ENCODE data around the gene ADAM12.

The ADAM12 gene

GRCh38 chr10:126431816-126432215 lies 43.5 kb upstream of the ADAM12 start:
- no peaks in the 10 kb centered on the region for H3K36me3 ChIP-seq
- DNase-seq, result no peak
- no peaks in the 10 kb centered on the region for H3K9me3 ChIP-seq
- H3K27me3 ChIP-seq, result no peaks in the 10 kb centered on the region
- H3K4me1 ChIP-seq, result no peaks in the 10 kb centered on the region
- H3K4me3 ChIP-seq (ENCODE audit: low read depth, low read length), result no peak overlapping the region
- no peak for TF ChIP-seq CTCF (IDR thresholded peaks at IDR 0.05; ENCODE audit: low read depth, low read length)

GRCh38 chr10:126430512-126430911 lies 42.2 kb upstream of the ADAM12 start:
- H3K4me1 ChIP-seq, result no peaks in the 10 kb centered on the region
- H3K4me3 ChIP-seq (ENCODE audit: low read depth, low read length), result no peak overlapping the region
- no peaks in the 10 kb centered on the region for H3K36me3 ChIP-seq
- H3K9me3 ChIP-seq, result no peaks in the 10 kb centered on the region
- H3K27me3 ChIP-seq, result no peaks in the 10 kb centered on the region
- no peak for TF ChIP-seq CTCF (IDR thresholded peaks at IDR 0.05; ENCODE audit: low read depth, low read length)
- DNase-seq, result no peak

- DNase-seq, result no peak
- Histone ChIP-seq H3K36me3 (no peaks in the 10 kb centered on the region), H3K4me3 (ENCODE audit: low read depth, low read length) (no peak overlapping the region), H3K27me3 (no peaks in the 10 kb centered on the region), H3K4me1 (no peaks in the 10 kb centered on the region), H3K9me3 (no peaks in the 10 kb centered on the region)
- no peak for TF ChIP-seq CTCF (IDR thresholded peaks at IDR 0.05; ENCODE audit: low read depth, low read length)
Observed at GRCh38 chr10:126429275-126429674, 41.0 kb upstream of the ADAM12 start.

- Histone ChIP-seq H3K4me1 (no peaks in the 10 kb centered on the region), H3K36me3 (no peaks in the 10 kb centered on the region), H3K4me3 (ENCODE audit: low read depth, low read length) (no peak overlapping the region), H3K9me3 (no peaks in the 10 kb centered on the region), H3K27me3 (no peaks in the 10 kb centered on the region)
- no peak for TF ChIP-seq CTCF (IDR thresholded peaks at IDR 0.05; ENCODE audit: low read depth, low read length)
- DNase-seq, result no peak
Observed at GRCh38 chr10:126425489-126426065, 37.3 kb upstream of the ADAM12 start.

- no peaks in the 10 kb centered on the region for H3K9me3 ChIP-seq
- no peaks in the 10 kb centered on the region for H3K36me3 ChIP-seq
- no peak for TF ChIP-seq CTCF (IDR thresholded peaks at IDR 0.05; ENCODE audit: low read depth, low read length)
- no peaks in the 10 kb centered on the region for H3K4me1 ChIP-seq
- H3K27me3 ChIP-seq, result no peaks in the 10 kb centered on the region
- no peak for DNase-seq
- no peak overlapping the region for H3K4me3 ChIP-seq (ENCODE audit: low read depth, low read length)
Observed at GRCh38 chr10:126425032-126425431, 36.8 kb upstream of the ADAM12 start.

GRCh38 chr10:126423732-126424491 lies 35.6 kb upstream of the ADAM12 start:
- TF ChIP-seq CTCF (IDR thresholded peaks at IDR 0.05; ENCODE audit: low read depth, low read length), result no peak
- no peaks in the 10 kb centered on the region for H3K27me3 ChIP-seq
- DNase-seq, result no peak
- H3K4me3 ChIP-seq (ENCODE audit: low read depth, low read length), result no peak overlapping the region
- H3K36me3 ChIP-seq, result no peaks in the 10 kb centered on the region
- no peaks in the 10 kb centered on the region for H3K9me3 ChIP-seq
- no peaks in the 10 kb centered on the region for H3K4me1 ChIP-seq

All from BE2C (cell line).